Measurements from ENCODE around the gene RAPGEF5. TPM values are rescaled to one million over a fixed set of nuclear protein-coding genes. Genes with fewer than 3 reads are reported as not detected.

The RAPGEF5 gene
- total and polyA plus RNA-seq, 4 donors: 16.1 to 308 (median 61.4) TPM

DNA sequence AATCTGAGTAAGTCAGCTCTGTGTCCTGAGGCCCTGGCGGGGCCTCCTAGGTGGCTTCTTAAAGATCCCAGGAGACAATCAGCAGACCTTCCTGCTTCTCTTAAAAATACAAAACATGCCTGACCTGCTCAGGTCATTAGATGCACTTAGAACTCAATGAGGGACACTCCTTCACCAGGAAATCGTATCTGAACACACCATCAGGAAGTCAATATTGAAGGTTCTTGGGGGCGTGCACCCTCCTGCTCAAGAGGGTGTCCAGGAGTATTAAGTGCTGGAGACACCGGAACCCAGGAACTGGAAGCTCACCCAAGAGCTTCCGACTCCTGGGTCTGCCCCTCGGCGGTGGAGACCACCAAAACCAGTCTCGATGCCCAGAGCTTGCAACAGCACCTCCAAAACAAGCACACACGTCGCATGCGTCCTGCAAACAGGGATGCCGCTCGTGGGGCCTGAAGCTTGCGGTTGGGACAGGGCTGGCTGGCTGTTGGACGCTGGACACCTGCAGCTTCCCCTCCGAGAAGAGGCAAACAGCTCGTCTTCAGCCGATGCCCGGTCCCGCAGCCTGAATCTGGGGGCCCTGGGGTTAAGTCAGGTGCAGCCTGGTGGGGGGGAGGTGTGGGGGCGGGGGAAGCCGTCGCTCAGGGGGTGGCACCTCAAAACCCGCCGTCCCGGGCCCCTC, 803 bp downstream of the RAPGEF5 start:
- WGBS, 2 donors: 8 to 12% methylated on average over 26 of the region's 26 CpGs
- H3K9ac ChIP-seq (ENCODE audit: insufficient read depth in 1 of 2, low read length in 2 of 2): no peak overlapping the region
- peak; percentile 59 for ATAC-seq (ENCODE audit: insufficient read depth, low FRiP score)

GRCh38 chr7:22355620-22356009, 1.3 kb downstream of the RAPGEF5 start:
- ATAC-seq (ENCODE audit: insufficient read depth, low FRiP score) (no peak), DNase-seq (no peak)
- peaks cover 0 to 19% (median 9%) of the 10 kb centered on the region in 3 donors for H3K27me3 ChIP-seq (ENCODE audit: control insufficient read depth in 3 of 3, insufficient read depth in 3 of 3, low read length in 2 of 3)
- no peaks in the 10 kb centered on the region for H3K36me3 ChIP-seq (ENCODE audit: control insufficient read depth in 4 of 4, insufficient read depth in 4 of 4, low read length in 4 of 4)
- 67 to 76% methylated on average over 5 of the region's 5 CpGs for WGBS, 2 donors
- peak overlapping the region; percentile 36 for H3K4me3 ChIP-seq
- peaks cover 0 to 4% (median 4%) of the 10 kb centered on the region in 4 donors for H3K9me3 ChIP-seq (ENCODE audit: control insufficient read depth in 4 of 4, insufficient read depth in 3 of 4, low read length in 3 of 4)
- H3K27ac ChIP-seq (ENCODE audit: low read depth in 1 of 2, low read length in 1 of 2): peak overlapping the region in 1 of 2 donors; percentile 33
- peaks cover 0 to 4% (median 0%) of the 10 kb centered on the region in 5 donors for H3K4me1 ChIP-seq (ENCODE audit: control insufficient read depth in 5 of 5, insufficient read depth in 5 of 5, low read length in 5 of 5)
- no peak overlapping the region for H3K9ac ChIP-seq (ENCODE audit: insufficient read depth in 1 of 2, low read length in 2 of 2)
- TF ChIP-seq CTCF (IDR thresholded peaks at IDR 0.05; ENCODE audit: control extremely low read depth, extremely low read depth): no peak

More for the DNA sequence above, 803 bp downstream of the RAPGEF5 start:
- H3K4me3 ChIP-seq: peak overlapping the region; percentile 34
- H3K9me3 ChIP-seq (ENCODE audit: control insufficient read depth in 4 of 4, insufficient read depth in 3 of 4, low read length in 3 of 4): peaks cover 0 to 4% (median 4%) of the 10 kb centered on the region in 4 donors
- DNase-seq: no peak
- H3K4me1 ChIP-seq (ENCODE audit: control insufficient read depth in 5 of 5, insufficient read depth in 5 of 5, low read length in 5 of 5): peaks cover 0 to 4% (median 0%) of the 10 kb centered on the region in 5 donors
- H3K27me3 ChIP-seq (ENCODE audit: control insufficient read depth in 3 of 3, insufficient read depth in 3 of 3, low read length in 2 of 3): peaks cover 0 to 19% (median 9%) of the 10 kb centered on the region in 3 donors
- no peaks in the 10 kb centered on the region for H3K36me3 ChIP-seq (ENCODE audit: control insufficient read depth in 4 of 4, insufficient read depth in 4 of 4, low read length in 4 of 4)
- H3K27ac ChIP-seq (ENCODE audit: low read depth in 1 of 2, low read length in 1 of 2): peak overlapping the region in 1 of 2 donors; percentile 48
- no peak for TF ChIP-seq CTCF (IDR thresholded peaks at IDR 0.05; ENCODE audit: control extremely low read depth, extremely low read depth)

- ATAC-seq (ENCODE audit: insufficient read depth, low FRiP score): no peak
- Histone ChIP-seq H3K36me3 (ENCODE audit: control insufficient read depth in 4 of 4, insufficient read depth in 4 of 4, low read length in 4 of 4) (no peaks in the 10 kb centered on the region), H3K4me1 (ENCODE audit: control insufficient read depth in 5 of 5, insufficient read depth in 5 of 5, low read length in 5 of 5) (peaks cover 0 to 4% (median 0%) of the 10 kb centered on the region in 5 donors), H3K9me3 (ENCODE audit: control insufficient read depth in 4 of 4, insufficient read depth in 3 of 4, low read length in 3 of 4) (peaks cover 0 to 4% (median 4%) of the 10 kb centered on the region in 4 donors), H3K9ac (ENCODE audit: insufficient read depth in 1 of 2, low read length in 2 of 2) (no peak overlapping the region), H3K27ac (ENCODE audit: low read depth in 1 of 2, low read length in 1 of 2) (no peak overlapping the region), H3K4me3 (no peak overlapping the region), H3K27me3 (ENCODE audit: control insufficient read depth in 3 of 3, insufficient read depth in 3 of 3, low read length in 2 of 3) (peaks cover 0 to 19% (median 9%) of the 10 kb centered on the region in 3 donors)
- no peak for DNase-seq
- WGBS, 2 donors: 68 to 87% methylated on average over 2 of the region's 2 CpGs
- no peak for TF ChIP-seq CTCF (IDR thresholded peaks at IDR 0.05; ENCODE audit: control extremely low read depth, extremely low read depth)
Measured at GRCh38 chr7:22354462-22354861, 2.5 kb downstream of the RAPGEF5 start.

All from lung (tissue), 12 donors.